SH-SY5Y (cell line): Measurements from ENCODE around the gene CBY1.

Experiments
- GATA2 ChIP-seq: IDR thresholded peaks from 2 replicates; pipeline ENCODE4 v1.6.1; 2011; ENCODE audit warnings: mild to moderate bottlenecking, low read depth, low read length
- GATA3 ChIP-seq: IDR thresholded peaks from 2 replicates; pipeline ENCODE4 v1.6.1; 2011; ENCODE audit warnings: low read depth, mild to moderate bottlenecking, low read length, moderate library complexity

Gene CBY1

GRCh38 chr22:38656256-38657044 is at the start of gene CBY1, which contains the start of gene FAM227A:
Gene CBY1, plus strand, starts transcription at chr22:38656638. Its CDS starts 11,417 bp downstream, at chr22:38668055.
Gene FAM227A, minus strand, starts transcription at chr22:38656392. Its CDS starts 6,224 bp downstream, at chr22:38650168.
- TF ChIP-seq GATA3 (no peak), GATA2 (no peak)

- TF ChIP-seq GATA2 (no peak), GATA3 (no peak)
Measured at GRCh38 chr22:38607680-38608079, 48.8 kb upstream of the CBY1 start.

- no peak for TF ChIP-seq GATA2
Measured at GRCh38 chr22:38608992-38609750, 47.3 kb upstream of the CBY1 start.

GRCh38 chr22:38610234-38610633 is 46.2 kb upstream of the CBY1 start:
- TF ChIP-seq GATA3 (no peak), GATA2 (no peak)

GRCh38 chr22:38611559-38611958 is 44.9 kb upstream of the CBY1 start:
- TF ChIP-seq GATA3 (no peak), GATA2 (no peak)

GRCh38 chr22:38612217-38613006 is 44.0 kb upstream of the CBY1 start:
- TF ChIP-seq GATA2 (no peak), GATA3 (no peak)

- TF ChIP-seq GATA2 (no peak), GATA3 (no peak)
Measured at GRCh38 chr22:38613588-38613987, 42.9 kb upstream of the CBY1 start.

GRCh38 chr22:38614332-38615063 is 41.9 kb upstream of the CBY1 start:
- TF ChIP-seq GATA2 (no peak), GATA3 (no peak)

- no peak for TF ChIP-seq GATA3
Measured at GRCh38 chr22:38618258-38618657, 38.2 kb upstream of the CBY1 start.

- TF ChIP-seq GATA3 (no peak), GATA2 (no peak)
Measured at GRCh38 chr22:38618682-38619081, 37.8 kb upstream of the CBY1 start.

- TF ChIP-seq GATA2 (no peak), GATA3 (no peak)
Measured at GRCh38 chr22:38623351-38623750, 33.1 kb upstream of the CBY1 start.

- TF ChIP-seq GATA3, result no peak
- TF ChIP-seq GATA2, result no peak
Measured at GRCh38 chr22:38628444-38628843, 28.0 kb upstream of the CBY1 start.

GRCh38 chr22:38629108-38629507 is 27.3 kb upstream of the CBY1 start:
- TF ChIP-seq GATA3 (no peak), GATA2 (no peak)

GRCh38 chr22:38631724-38632123 is 24.7 kb upstream of the CBY1 start:
- TF ChIP-seq GATA2 (no peak), GATA3 (no peak)

- TF ChIP-seq GATA2, result no peak
- no peak for TF ChIP-seq GATA3
Measured at GRCh38 chr22:38632528-38632927, 23.9 kb upstream of the CBY1 start.

- TF ChIP-seq GATA2, result no peak
- no peak for TF ChIP-seq GATA3
Measured at GRCh38 chr22:38638216-38638615, 18.2 kb upstream of the CBY1 start.
